ENCODE measurements around the gene TUBA8. TPM values are rescaled to one million over a fixed set of nuclear protein-coding genes. Genes with fewer than 3 reads are reported as not detected.
A peak's percentile ranks its signal among the peaks of the same experiment; 100 is the strongest.
"Not testable (repeated sequence)": the region's sequence is repeated elsewhere in the genome, so short reads cannot be mapped to it uniquely, and the experiment has no call there.

TUBA8 gene
- total RNA-seq, 3 donors from 2014 or later, result 1.6 to 14.7 (median 2.9) TPM

- intact Hi-C loops (cut with DNase I; ENCODE audit: low total_unique reads); H3K4me1 ChIP-seq; H3K36me3 ChIP-seq; H3K9me3 ChIP-seq; H3K4me3 ChIP-seq; DNase-seq (ENCODE audit: low spot score in 2 of 2); H3K27me3 ChIP-seq: not testable (repeated sequence)
- H3K27ac ChIP-seq, result peak overlapping the region in 1 of 2 donors; percentile 48
Measured at GRCh38 chr22:18172776-18173175, 62.2 kb downstream of the TUBA8 start.

DNA sequence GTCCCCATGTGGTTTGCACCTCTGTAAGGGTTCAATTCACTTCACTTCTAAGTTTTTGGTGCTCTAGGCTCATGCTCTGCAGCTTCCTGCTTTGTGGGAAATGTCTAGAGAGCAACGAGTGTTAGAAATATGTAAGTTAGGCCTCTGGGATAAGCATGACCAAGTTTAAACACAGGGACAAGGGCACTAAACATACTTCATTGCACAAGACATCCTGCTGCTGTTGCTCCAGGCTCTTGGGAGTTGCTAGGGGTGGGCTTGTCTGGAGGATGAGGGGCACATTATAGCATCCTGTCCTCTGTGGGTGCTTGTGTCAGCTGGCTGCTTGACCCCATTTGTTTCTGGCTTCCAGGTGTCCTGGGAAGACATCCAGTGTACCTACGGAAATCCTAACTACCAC is 62.8 kb downstream of the TUBA8 start:
- H3K4me3 ChIP-seq; H3K27ac ChIP-seq; H3K4me1 ChIP-seq; H3K36me3 ChIP-seq; intact Hi-C loops (cut with DNase I; ENCODE audit: low total_unique reads); H3K9me3 ChIP-seq; DNase-seq (ENCODE audit: low spot score in 2 of 2); H3K27me3 ChIP-seq: not testable (repeated sequence)

Other genes with a start within 250 kb of the TUBA8 start
- 10 to 100 TPM; 19.5 to 42.3 (median 34.8) TPM for gene MICAL3, start 86.2 kb upstream of the TUBA8 start, total RNA-seq
- 10 to 100 TPM; 18.7 to 22.2 (median 19.2) TPM for gene PEX26, start 32.8 kb upstream of the TUBA8 start, total RNA-seq
- 10 to 100 TPM in 2 of 3 donors, 1 to 10 TPM in 1; 5.9 to 49.9 (median 11.1) TPM for gene USP18, start 39.4 kb downstream of the TUBA8 start, total RNA-seq

Data from breast epithelium (tissue), 4 donors.